Endodermal cell (in vitro differentiated cells): ENCODE results near the gene MYOD1. TPM values are rescaled to one million over a fixed set of nuclear protein-coding genes. Genes with fewer than 3 reads are reported as not detected.

Experiments
- DNase-seq: peaks from one replicate; pipeline ENCODE4 v3.0.0-alpha.2; 2017
- H3K27ac ChIP-seq: 2 replicates; pipeline ENCODE4 v1.5.1; 2013; ENCODE audit warnings: mild to moderate bottlenecking, low read depth, low read length, moderate library complexity
- H3K27me3 ChIP-seq: 2 replicates; pipeline ENCODE4 v1.6.1; 2013; ENCODE audit warnings: mild to moderate bottlenecking, low read length, moderate library complexity; ENCODE audit not compliant: insufficient read depth, control insufficient read depth, poor library complexity, severe bottlenecking
- H3K36me3 ChIP-seq: 2 replicates; pipeline ENCODE4 v1.7.0; 2013; ENCODE audit warnings: mild to moderate bottlenecking, low read length, moderate library complexity; ENCODE audit not compliant: control insufficient read depth, insufficient read depth
- H3K4me1 ChIP-seq: one replicate; pipeline ENCODE4 v1.7.0; 2013; ENCODE audit warnings: low read length; ENCODE audit not compliant: control insufficient read depth, insufficient read depth
- H3K4me3 ChIP-seq: 2 replicates; pipeline ENCODE4 v1.5.1; 2013; ENCODE audit warnings: mild to moderate bottlenecking, low read length, moderate library complexity
- H3K9ac ChIP-seq: 2 replicates; pipeline ENCODE4 v1.6.1; 2013; ENCODE audit warnings: mild to moderate bottlenecking, low read length, moderate library complexity; ENCODE audit not compliant: poor library complexity, severe bottlenecking; ENCODE audit errors: extremely low read depth
- H3K9me3 ChIP-seq: 2 replicates; pipeline ENCODE4 v1.6.1; 2013; ENCODE audit warnings: mild to moderate bottlenecking, low read length, moderate library complexity; ENCODE audit not compliant: control insufficient read depth
- H3K27ac Mint-ChIP-seq: 2 replicates; pipeline ENCODE4 v1.8.0; 2020; ENCODE audit warnings: mixed read lengths
- H3K27me3 Mint-ChIP-seq: 2 replicates; pipeline ENCODE4 v1.8.0; 2021; ENCODE audit warnings: mild to moderate bottlenecking, mixed read lengths; ENCODE audit not compliant: insufficient read depth
- H3K36me3 Mint-ChIP-seq: 2 replicates; pipeline ENCODE4 v1.8.0; 2020; ENCODE audit warnings: low read depth, mixed read lengths
- H3K4me1 Mint-ChIP-seq: 2 replicates; pipeline ENCODE4 v1.8.0; 2020; ENCODE audit warnings: mixed read lengths
- H3K4me3 Mint-ChIP-seq: 2 replicates; pipeline ENCODE4 v1.8.0; 2020; ENCODE audit warnings: mild to moderate bottlenecking, moderate library complexity, mixed read lengths
- H3K9me3 Mint-ChIP-seq: 2 replicates; pipeline ENCODE4 v1.8.0; 2020; ENCODE audit warnings: mild to moderate bottlenecking, mixed read lengths
- CTCF ChIP-seq: fragments of 200-600 bp; sonication (generic); conservative IDR thresholded peaks from 2 replicates; pipeline ENCODE4 v1.5.0; 2021; ENCODE audit warnings: antibody characterized with exemption, mild to moderate bottlenecking
- WGBS, 2 experiments: methylation state at CpG; one replicate each; pipeline versions ENCODE4 v1.1.5 to v1.1.7; 2013; ENCODE audit warnings: missing lambda C conversion rate in 2 of 2, mixed read lengths in 1 of 2; ENCODE audit not compliant: insufficient coverage in 1 of 2, insufficient read length in 1 of 2; 5-methylcytosine and 5-hydroxymethylcytosine counted together
- total RNA-seq, 2 donors: library from RNA; stranded (reverse); fragmentation: NEBNext Ultra II Directional in 1 of 2; extraction: Animal tissue kit (Norgen Biotek cat#: 25700) in 1 of 2; gene quantifications; 2 replicates in 1 of 2; 3 replicates in 1 of 2; pipeline ENCODE4 v1.2.1, GENCODE V29; 2021

The MYOD1 gene
- total RNA-seq, 2 donors from 2014 or later, result not detected

GRCh38 chr11:17751558-17751957 lies 32.2 kb downstream of the MYOD1 start:
- no peaks in the 10 kb centered on the region for H3K36me3 ChIP-seq
- Mint-ChIP-seq H3K4me1 (no peaks in the 10 kb centered on the region), H3K36me3 (no peaks in the 10 kb centered on the region), H3K4me3 (no peak overlapping the region), H3K27me3 (peaks cover 25% of the 10 kb centered on the region), H3K9me3 (no peaks in the 10 kb centered on the region), H3K27ac (no peak overlapping the region)
- DNase-seq, result no peak
- TF ChIP-seq CTCF, result no peak
- H3K27ac ChIP-seq, result no peak overlapping the region
- H3K9me3 ChIP-seq, result no peaks in the 10 kb centered on the region
- H3K27me3 ChIP-seq, result peaks cover 23% of the 10 kb centered on the region
- H3K4me1 ChIP-seq, result no peaks in the 10 kb centered on the region
- H3K4me3 ChIP-seq, result no peak overlapping the region
- H3K9ac ChIP-seq, result no peak overlapping the region
- WGBS, 2 experiments, result 81 to 88% methylated on average over 1 to 2 of the region's 2 CpGs

- no peaks in the 10 kb centered on the region for H3K9me3 ChIP-seq
- no peaks in the 10 kb centered on the region for H3K36me3 ChIP-seq
- Mint-ChIP-seq H3K27ac (no peak overlapping the region), H3K9me3 (no peaks in the 10 kb centered on the region), H3K4me3 (no peak overlapping the region), H3K36me3 (no peaks in the 10 kb centered on the region), H3K27me3 (peaks cover 27% of the 10 kb centered on the region), H3K4me1 (no peaks in the 10 kb centered on the region)
- TF ChIP-seq CTCF, result no peak
- H3K9ac ChIP-seq, result no peak overlapping the region
- 92 to 100% methylated on average over 1 to 7 of the region's 7 CpGs for WGBS, 2 experiments
- no peak for DNase-seq
- H3K27me3 ChIP-seq, result peaks cover 29% of the 10 kb centered on the region
- no peaks in the 10 kb centered on the region for H3K4me1 ChIP-seq
- H3K4me3 ChIP-seq, result no peak overlapping the region
- H3K27ac ChIP-seq, result no peak overlapping the region
Measured at GRCh38 chr11:17752144-17752543, 32.8 kb downstream of the MYOD1 start.

GRCh38 chr11:17753153-17753552 lies 33.8 kb downstream of the MYOD1 start:
- Mint-ChIP-seq H3K27ac (no peak overlapping the region), H3K4me3 (no peak overlapping the region), H3K27me3 (peaks cover 28% of the 10 kb centered on the region), H3K9me3 (no peaks in the 10 kb centered on the region), H3K36me3 (no peaks in the 10 kb centered on the region), H3K4me1 (no peaks in the 10 kb centered on the region)
- no peaks in the 10 kb centered on the region for H3K36me3 ChIP-seq
- H3K4me3 ChIP-seq, result no peak overlapping the region
- no peak for DNase-seq
- no peak overlapping the region for H3K9ac ChIP-seq
- 77 to 79% methylated on average over 3 to 5 of the region's 5 CpGs for WGBS, 2 experiments
- no peak overlapping the region for H3K27ac ChIP-seq
- H3K4me1 ChIP-seq, result no peaks in the 10 kb centered on the region
- H3K9me3 ChIP-seq, result no peaks in the 10 kb centered on the region
- peaks cover 34% of the 10 kb centered on the region for H3K27me3 ChIP-seq
- no peak for TF ChIP-seq CTCF
